ENCODE measurements around the gene SPTBN5.
"Not testable (repeated sequence)": the region's sequence is repeated elsewhere in the genome, so short reads cannot be mapped to it uniquely, and the experiment has no call there.

DNA sequence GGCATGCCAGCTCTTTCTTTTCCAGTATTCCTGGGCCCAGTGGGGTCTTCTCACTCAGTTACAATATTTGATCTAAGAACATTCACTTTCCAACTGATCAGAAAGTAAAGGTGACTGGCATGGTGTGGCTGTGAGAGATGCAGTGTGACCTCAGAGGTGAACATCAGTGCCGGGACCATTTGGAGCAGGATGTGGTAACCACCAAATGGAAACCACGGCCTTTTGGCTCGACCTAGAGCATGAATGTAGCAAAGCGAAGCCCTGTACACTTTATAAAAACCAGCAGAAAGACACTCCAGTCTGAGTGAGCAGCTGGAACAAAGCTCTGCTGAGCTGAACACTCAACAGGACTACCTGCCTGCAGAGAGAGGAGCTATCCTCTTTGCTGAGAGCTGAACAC, 62.6 kb downstream of the SPTBN5 start:
- TF ChIP-seq, protein P1, sequence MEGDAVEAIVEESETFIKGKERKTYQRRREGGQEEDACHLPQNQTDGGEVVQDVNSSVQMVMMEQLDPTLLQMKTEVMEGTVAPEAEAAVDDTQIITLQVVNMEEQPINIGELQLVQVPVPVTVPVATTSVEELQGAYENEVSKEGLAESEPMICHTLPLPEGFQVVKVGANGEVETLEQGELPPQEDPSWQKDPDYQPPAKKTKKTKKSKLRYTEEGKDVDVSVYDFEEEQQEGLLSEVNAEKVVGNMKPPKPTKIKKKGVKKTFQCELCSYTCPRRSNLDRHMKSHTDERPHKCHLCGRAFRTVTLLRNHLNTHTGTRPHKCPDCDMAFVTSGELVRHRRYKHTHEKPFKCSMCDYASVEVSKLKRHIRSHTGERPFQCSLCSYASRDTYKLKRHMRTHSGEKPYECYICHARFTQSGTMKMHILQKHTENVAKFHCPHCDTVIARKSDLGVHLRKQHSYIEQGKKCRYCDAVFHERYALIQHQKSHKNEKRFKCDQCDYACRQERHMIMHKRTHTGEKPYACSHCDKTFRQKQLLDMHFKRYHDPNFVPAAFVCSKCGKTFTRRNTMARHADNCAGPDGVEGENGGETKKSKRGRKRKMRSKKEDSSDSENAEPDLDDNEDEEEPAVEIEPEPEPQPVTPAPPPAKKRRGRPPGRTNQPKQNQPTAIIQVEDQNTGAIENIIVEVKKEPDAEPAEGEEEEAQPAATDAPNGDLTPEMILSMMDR (IDR thresholded peaks at IDR 0.05) = not testable (repeated sequence)
- TF ChIP-seq POLR2A (IDR thresholded peaks at IDR 0.05) = not testable (repeated sequence)

All from vagina (tissue), 2 donors.